Hepatic stellate cell (primary cell): ENCODE results near the gene WNT9B.

ENCODE experiments used
- DNase-seq: peaks from one replicate; pipeline ENCODE4 v3.0.0; 2011; ENCODE audit warnings: low spot score

WNT9B gene

GRCh38 chr17:46884552-46884951 is 33.2 kb downstream of the WNT9B start:
- DNase-seq: no peak

DNA sequence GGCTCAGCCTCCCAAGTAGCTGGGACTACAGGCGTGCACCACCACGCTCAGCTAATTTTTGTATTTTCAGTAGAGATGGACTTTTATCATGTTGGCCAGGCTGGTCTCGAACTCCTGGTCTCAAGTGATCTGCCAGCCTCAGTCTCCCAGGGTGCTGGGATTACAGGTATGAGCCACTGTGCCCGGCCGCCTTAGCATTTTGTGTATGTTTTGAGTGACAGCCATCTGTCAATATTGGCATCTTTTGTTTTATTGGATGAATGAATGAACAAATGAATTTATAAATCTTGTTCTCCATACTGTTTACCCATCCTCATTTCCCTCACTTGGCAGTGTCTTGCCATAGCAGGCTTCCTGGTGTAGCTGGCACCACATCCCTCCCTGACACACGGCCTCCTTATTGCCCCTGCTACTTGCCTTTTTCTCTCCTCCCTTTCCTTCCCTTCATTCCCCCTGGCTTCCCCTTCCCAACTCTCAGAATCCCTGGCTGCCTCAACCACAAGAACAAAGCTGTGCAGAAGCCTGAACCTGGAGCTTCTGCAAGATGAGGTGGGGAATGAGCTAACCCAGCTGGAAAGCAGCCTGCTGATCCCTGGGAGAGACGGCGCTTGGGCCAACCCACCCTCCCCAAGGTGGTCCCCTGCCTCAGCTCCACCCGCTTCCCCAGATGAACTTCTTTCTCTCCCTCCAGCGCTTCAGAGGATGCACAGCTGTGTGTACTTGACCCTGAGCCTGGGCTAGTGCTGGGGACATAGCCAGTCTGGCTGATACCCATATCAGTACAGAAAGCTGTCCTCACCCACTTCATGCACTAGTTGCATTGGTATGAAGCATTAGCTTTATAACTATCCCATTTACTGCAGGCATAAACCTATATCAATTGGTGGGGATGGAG is 34.3 kb downstream of the WNT9B start:
- no peak for DNase-seq

- DNase-seq: no peak
Measured at GRCh38 chr17:46886310-46886663, 34.9 kb downstream of the WNT9B start.

DNA sequence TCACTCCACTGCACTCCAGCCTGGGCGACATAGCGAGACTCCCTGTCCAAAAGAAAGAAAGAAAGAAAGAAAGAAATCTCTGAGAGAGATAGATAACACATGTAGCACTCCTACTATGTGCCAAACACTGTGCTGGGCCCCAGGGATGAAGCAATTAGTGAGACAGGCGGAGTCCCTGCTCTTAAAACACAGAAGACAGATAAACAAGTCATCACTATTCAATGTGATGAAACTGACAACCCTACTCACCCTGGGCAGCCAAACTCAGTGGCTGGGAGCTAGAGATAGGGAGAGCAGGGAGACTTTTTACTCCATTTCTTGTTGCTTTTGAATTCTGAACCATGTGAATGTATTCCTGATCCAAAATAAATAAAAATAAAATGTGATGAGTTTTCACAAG is 36.3 kb downstream of the WNT9B start:
- DNase-seq: no peak

DNA sequence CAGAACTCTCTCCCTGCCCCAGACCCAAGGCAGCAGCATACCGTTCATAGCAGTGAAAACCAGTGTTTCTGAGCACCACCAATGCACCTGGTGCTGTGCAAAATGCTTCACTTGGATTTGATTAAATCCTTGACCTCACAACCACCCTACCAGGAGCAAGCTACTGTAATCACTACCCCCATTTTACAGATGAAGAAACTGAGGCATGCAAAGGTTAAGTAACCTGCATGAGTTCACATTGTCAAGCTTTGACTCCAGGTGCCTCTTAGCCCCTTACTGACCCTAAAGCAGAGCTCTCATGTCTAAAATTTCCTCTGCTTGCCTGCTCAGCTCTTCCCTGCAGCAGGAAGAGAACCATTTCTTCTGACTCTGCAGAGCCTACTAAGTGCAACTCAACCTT is 37.3 kb downstream of the WNT9B start:
- DNase-seq: no peak

DNA sequence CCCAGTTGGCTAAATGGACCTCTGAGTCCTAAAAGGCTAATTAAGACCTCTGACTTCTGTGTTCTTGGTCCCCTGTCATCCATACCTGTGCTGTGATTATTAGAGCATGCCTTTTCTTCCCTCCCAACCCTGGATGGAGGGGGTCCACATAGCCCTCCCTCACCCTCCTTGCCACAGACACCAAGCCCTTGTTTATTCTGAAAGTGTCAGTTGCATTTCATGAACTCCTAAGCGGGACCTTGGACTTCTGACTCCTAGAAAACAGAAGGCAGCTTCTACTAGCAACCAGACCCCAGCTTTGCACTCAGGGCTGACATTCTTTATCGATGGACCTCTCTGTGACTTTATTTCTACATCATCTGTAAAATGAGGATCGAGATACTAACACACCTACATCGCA is 38.1 kb downstream of the WNT9B start:
- DNase-seq: no peak

DNA sequence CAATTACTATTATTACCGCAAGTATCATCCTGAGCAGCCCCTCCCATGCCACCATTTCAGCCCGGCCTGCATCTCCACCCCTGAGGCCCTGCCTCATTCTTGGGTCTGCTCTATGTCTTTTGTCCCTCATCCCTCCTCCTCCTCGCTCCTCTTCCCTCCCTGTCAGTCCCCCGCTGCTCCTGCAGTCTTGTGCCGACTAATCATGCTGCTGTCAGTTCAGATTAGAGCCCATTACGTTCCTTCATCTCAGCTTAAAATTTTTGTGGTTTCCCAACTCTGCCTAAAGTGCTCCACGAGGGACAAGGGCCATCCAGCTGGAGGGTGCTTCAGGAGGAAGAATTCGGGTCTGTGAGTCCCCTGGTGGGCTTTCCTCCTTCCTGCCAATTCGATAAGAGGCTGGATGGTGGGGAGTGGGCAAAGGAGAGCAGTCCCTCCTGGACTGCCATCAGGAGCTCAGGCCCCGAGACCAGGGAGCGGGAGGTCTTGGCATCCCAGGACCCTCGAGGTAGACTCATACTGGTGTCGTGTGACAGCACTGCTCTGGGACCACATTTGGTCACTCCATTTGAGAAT is 38.7 kb downstream of the WNT9B start:
- no peak for DNase-seq

DNA sequence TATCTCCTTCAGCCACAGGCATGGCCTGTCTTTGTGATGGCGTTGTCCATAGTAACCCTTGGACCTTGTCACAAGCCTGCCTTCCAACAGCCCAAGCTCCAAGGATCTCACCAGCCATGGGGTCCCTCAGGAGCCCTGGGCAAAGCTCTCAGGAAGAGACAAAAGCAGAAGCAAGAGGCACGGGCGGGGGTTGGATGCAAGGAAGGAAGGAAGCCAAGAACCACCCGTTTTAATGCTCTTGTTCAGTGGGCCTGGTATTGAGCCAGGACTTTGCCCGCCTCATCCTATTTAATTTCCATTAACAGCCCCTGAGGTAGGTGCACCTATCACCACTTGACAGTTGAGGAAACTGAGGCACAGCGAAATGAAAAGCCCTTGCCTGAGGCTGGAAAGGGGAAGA is 39.3 kb downstream of the WNT9B start:
- DNase-seq: no peak

DNA sequence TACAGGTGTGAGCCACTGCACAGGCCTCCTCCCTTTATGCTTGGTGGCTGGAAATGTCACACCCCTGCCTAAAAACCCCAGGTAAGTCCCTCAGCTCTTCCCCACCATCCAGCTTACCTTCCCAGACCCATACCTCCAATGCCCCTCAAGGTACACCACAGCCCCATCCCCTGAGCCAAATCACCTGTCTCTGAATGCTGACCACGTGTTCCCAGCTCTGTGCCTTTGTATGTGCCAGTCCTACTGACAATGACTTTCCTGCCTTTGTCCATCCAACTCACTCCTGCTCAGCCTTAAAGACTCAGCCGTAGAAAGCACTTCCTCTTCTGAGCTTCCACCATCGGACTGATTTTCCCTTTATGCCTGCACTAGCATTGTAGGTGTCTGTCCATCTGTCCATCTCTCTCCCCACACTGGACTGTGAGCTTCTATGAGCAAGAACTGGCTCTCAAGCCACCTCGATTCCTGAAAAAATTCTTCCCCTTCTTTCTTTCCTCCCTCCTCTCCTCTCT is 40.9 kb downstream of the WNT9B start:
- DNase-seq: no peak

DNA sequence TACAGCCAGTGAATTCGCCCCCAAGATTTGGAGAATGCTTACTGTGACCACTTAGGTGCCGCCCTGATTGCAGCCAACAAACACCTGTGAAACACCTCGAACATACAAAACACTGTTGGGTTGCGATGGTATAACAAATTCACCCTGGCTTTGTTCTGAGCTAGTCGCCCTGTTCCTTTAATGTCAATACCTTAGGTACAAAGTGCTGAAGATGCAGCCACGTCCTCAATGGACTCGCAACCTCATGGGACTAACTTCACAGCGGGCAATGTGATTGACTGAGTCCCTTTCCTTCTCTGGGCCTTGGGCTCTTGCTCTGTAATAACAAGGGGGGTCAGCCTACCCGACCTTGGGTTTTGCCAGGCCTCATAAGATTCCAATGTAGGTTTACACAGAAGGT is 42.6 kb downstream of the WNT9B start:
- no peak for DNase-seq

GRCh38 chr17:46894476-46895151 is 43.2 kb downstream of the WNT9B start:
- DNase-seq: no peak

GRCh38 chr17:46895171-46895570 is 43.8 kb downstream of the WNT9B start:
- no peak for DNase-seq

DNA sequence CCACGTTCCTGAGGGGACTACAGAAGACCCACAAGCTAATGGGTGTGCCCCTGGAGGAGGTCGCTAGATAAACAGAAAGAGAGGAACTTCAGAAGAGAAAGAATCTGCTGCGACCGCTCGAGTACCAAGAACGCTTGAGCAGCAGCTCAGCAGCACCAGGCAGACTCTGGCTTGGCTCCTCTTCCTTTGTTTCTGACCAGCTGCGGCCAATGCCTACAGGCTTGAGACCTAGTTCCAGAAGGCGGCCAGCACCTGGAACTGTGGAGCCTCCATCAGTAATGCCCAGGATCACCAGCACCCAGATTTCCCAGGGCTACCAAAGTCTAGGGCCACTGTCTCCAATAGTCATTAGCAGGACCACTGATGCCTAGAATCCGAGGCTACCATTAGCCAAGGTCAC is 45.6 kb downstream of the WNT9B start:
- DNase-seq: no peak

DNA sequence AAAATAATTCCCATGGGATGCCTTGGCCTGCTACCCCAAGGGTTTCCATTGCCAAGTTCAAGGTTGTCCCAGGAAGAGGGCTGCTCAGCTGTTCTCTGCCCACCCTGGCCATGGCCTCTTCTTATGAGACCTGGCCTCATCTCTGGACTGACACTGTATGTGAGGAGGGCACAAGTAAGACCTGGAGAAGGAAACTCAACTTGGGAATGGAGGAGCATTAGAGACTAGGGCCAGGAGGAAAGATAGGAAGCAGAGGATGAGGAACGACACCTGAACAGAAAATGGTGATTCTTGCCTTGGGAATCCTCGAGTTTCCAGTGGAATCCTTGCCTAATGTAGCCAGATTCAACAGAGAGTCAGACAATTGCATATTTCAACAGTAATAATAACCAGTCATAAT is 47.0 kb downstream of the WNT9B start:
- no peak for DNase-seq

DNA sequence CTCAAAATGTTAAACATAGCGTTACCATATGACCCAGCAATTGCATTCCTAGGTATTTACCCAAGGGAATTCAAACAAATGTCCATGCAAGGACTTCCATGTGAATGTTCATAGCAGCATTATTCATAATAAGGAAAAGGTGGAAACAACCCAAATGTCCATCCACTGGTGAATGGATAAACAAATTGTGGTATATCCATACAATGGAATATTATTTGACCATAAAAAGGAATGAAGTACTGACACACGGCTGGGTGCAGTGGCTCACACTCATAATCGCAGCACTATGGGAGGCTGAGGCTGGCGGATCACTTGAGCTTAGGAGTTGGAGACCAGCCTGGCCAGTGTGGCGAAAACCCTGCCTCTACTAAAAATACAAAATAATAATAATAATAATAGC is 47.5 kb downstream of the WNT9B start:
- no peak for DNase-seq

DNA sequence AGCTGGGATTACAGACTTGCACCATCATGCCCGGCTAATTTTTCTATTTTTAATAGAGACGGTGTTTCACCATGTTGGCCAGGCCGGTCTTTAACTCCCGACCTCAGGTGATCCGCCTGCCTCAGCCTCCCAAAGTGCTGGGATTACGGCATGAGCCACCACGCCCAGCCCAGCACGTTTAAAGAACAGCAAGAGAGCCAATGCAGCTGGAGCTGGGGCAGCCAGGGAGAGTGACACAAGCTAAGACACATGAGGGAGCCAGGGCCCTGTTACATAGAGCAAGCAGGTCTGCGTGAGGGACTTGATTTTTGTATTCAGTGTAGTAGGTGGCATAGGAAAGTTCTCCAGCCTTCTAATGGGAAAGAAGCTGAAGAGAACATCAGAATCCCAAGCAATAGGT is 49.9 kb downstream of the WNT9B start:
- DNase-seq: no peak

GRCh38 chr17:46903762-46904672 is 52.6 kb downstream of the WNT9B start:
- DNase-seq: no peak

DNA sequence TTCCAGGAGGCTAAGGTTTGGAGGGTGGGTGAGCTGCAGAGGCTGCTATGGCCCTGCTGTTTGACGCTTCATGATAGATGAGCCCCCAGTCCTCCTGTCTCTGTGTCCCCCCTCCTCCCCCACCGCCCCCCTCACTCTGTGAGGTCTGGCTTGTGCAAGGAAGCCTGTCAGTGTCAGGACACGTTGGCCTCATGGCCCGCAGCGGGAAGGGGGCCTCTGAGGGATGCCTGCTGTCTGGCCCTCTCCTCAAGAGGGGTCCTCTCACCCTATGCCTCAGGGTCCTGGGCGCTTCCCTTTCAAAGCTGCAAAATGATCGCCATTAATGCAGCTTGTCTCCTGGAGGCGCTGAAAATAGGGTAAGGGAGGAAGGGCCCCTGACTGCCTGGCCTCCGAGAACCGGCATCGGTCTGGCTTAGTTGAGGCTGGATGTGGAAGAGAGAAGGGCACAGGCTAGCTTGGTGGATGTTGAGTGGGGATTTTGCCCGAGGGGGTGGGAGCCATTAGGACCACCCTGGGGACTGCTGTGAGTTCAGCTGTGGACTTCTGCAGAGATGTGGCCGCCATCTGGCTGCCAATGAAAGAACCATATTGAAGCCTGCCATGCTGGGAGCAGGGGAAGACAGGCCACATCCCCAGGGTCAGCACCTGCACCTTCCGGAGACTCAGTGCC is 56.8 kb downstream of the WNT9B start:
- DNase-seq: no peak

- no peak for DNase-seq
Measured at GRCh38 chr17:46910179-46910927, 59.0 kb downstream of the WNT9B start.

DNA sequence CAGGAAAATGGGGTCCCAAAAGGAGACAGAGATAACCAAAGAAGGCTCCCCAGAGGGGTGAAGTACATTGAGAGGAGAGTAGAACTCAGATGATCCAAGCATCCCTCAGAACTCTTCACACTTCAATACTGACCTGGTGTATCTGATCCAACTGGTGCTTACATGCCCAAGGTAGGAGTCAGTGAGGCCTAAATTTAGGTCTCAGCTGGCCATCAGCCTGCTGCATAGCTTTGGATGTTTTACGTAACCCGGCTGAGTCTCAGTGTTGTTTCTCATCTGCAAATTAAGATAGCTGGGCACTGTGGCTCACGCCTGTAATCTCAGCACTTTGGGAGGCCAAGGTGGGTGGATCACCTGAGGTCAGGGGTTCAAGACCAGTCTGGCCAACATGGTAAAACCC is 59.9 kb downstream of the WNT9B start:
- no peak for DNase-seq

DNA sequence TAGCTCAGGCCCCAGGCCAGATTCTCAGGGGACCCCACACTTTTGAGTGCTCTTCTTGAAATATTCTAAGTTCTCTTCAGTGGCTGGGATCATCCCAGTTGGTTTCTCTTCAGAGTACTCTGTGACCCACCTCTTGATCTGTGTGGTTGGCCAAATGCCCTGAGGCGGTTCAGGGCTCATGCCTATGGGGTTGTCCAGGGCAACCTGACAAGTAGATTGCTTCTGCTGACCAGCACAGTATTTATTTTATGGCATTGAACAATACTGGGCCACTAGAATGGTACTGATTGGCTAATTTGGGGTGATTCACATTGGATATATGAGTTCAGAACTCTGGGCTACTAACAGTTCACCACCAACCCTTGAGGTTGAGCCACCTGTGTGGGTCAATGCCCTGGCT is 64.2 kb downstream of the WNT9B start:
- DNase-seq: no peak
